B cell (primary cell): ENCODE results near the gene TBC1D17. TPM values are rescaled to one million over a fixed set of nuclear protein-coding genes. Genes with fewer than 3 reads are reported as not detected.

Experiments
- ATAC-seq: fragments of 200-7000 bp; cut with Tn5 transposase; one replicate; pipeline ENCODE4 v1.10.0; 2021; ENCODE audit warnings: low read depth, mild to moderate bottlenecking, moderate number of reproducible peaks, moderate library complexity
- CTCF ChIA-PET: fragments of 350-600 bp; sonication (Branson Sonifier 250); formaldehyde crosslinking; loops from one replicate; lab custom pipeline; 2021; ENCODE audit warnings: antibody characterized with exemption, inconsistent platforms; lab: Charles Lee
- POLR2A ChIA-PET: fragments of 350-600 bp; sonication (Branson Sonifier 250); formaldehyde crosslinking; loops from one replicate; lab custom pipeline; 2021; ENCODE audit warnings: antibody characterized with exemption; lab: Charles Lee
- DNase-seq: peaks from one replicate; pipeline ENCODE4 v3.0.0; 2013
- H2AFZ ChIP-seq: 2 replicates; pipeline ENCODE4 v1.6.1; 2012; ENCODE audit warnings: mild to moderate bottlenecking, low read depth, low read length; ENCODE audit not compliant: insufficient read depth, poor library complexity, severe bottlenecking
- H3K27ac ChIP-seq, 2 donors: 1 replicate in 1 of 2; 2 replicates in 1 of 2; pipeline ENCODE4 v1.5.1; 2012 to 2013; ENCODE audit warnings: low read length in 2 of 2, mild to moderate bottlenecking in 2 of 2, moderate library complexity in 1 of 2
- H3K27me3 ChIP-seq, 4 experiments: fragments of 200-600 bp in 1 of 4; sonication (generic) in 1 of 4; replicated peaks in 1 of 4; 1 replicate in 2 of 4; 2 replicates in 2 of 4; pipeline versions ENCODE4 v1.6.1 to v1.7.0; 2013 to 2016; ENCODE audit warnings: low read length in 3 of 4, mild to moderate bottlenecking in 2 of 4, mixed read lengths in 1 of 4, moderate library complexity in 1 of 4; ENCODE audit not compliant: insufficient read depth in 4 of 4, control insufficient read depth in 3 of 4; ENCODE audit errors: control extremely low read depth in 1 of 4
- H3K36me3 ChIP-seq, 2 experiments: replicated peaks in 1 of 2; 1 replicate in 1 of 2; 2 replicates in 1 of 2; pipeline versions ENCODE4 v1.6.1 to v1.7.1; 2013; ENCODE audit warnings: low read length in 1 of 2; ENCODE audit not compliant: insufficient read depth in 2 of 2, control insufficient read depth in 1 of 2; ENCODE audit errors: control extremely low read depth in 1 of 2, extremely low read depth in 1 of 2
- H3K4me1 ChIP-seq, 2 donors: fragments of 200-600 bp in 1 of 2; sonication (generic) in 1 of 2; 1 replicate in 1 of 2; 2 replicates in 1 of 2; pipeline versions ENCODE4 v1.5.1 to v1.6.1; 2013 to 2017; ENCODE audit warnings: low read length in 2 of 2; ENCODE audit not compliant: control insufficient read depth in 2 of 2, insufficient read depth in 2 of 2
- H3K4me2 ChIP-seq: replicated peaks from 2 replicates; pipeline ENCODE3; 2012; ENCODE audit warnings: mild to moderate bottlenecking, low read depth, low read length; ENCODE audit not compliant: poor library complexity, severe bottlenecking
- H3K4me3 ChIP-seq, 5 experiments: fragments of 200-600 bp in 1 of 5; sonication (generic) in 1 of 5; 1 replicate in 3 of 5; 2 replicates in 2 of 5; pipeline versions ENCODE4 v1.5.1 to v1.7.0; 2011 to 2016; ENCODE audit warnings: low read length in 4 of 5, mild to moderate bottlenecking in 4 of 5, low read depth in 2 of 5, control low read depth in 1 of 5, moderate library complexity in 1 of 5; ENCODE audit not compliant: insufficient read depth in 1 of 5; ENCODE audit errors: control extremely low read depth in 1 of 5, extremely low read depth in 1 of 5
- H3K79me2 ChIP-seq: fragments of 200-600 bp; sonication (generic); one replicate; pipeline ENCODE4 v1.6.0; 2016; ENCODE audit warnings: low read length; ENCODE audit not compliant: control insufficient read depth, insufficient read depth
- H3K9ac ChIP-seq: fragments of 200-600 bp; sonication (generic); 2 replicates; pipeline ENCODE4 v1.6.1; 2017; ENCODE audit warnings: mild to moderate bottlenecking, low read length, moderate library complexity
- H3K9me3 ChIP-seq, 3 donors: one replicate each; pipeline versions ENCODE4 v1.6.1 to v1.7.1; 2013; ENCODE audit warnings: low read length in 2 of 3; ENCODE audit not compliant: control insufficient read depth in 2 of 3, insufficient read depth in 1 of 3; ENCODE audit errors: control extremely low read depth in 1 of 3
- H4K20me1 ChIP-seq: 2 replicates; pipeline ENCODE4 v1.6.0; 2012; ENCODE audit warnings: mild to moderate bottlenecking, low read length; ENCODE audit not compliant: insufficient read depth, control insufficient read depth, poor library complexity, severe bottlenecking
- H3K27ac Mint-ChIP-seq: one replicate; pipeline ENCODE4 v1.8.0; 2021; ENCODE audit warnings: mixed read lengths
- H3K27me3 Mint-ChIP-seq: one replicate; pipeline ENCODE4 v1.8.0; 2021; ENCODE audit warnings: mixed read lengths
- H3K4me1 Mint-ChIP-seq: one replicate; pipeline ENCODE4 v1.8.0; 2021; ENCODE audit warnings: mixed read lengths
- H3K4me3 Mint-ChIP-seq: one replicate; pipeline ENCODE4 v1.8.0; 2021; ENCODE audit warnings: mixed read lengths
- H3K9me3 Mint-ChIP-seq: one replicate; pipeline ENCODE4 v1.8.0; 2022; ENCODE audit warnings: mixed read lengths; ENCODE audit not compliant: insufficient read depth
- CTCF ChIP-seq: fragments of 200-600 bp; IDR thresholded peaks from one replicate; pipeline ENCODE4 v1.8.0; 2022; ENCODE audit warnings: antibody characterized with exemption, mild to moderate bottlenecking
- EZH2 ChIP-seq: IDR thresholded peaks from 2 replicates; pipeline ENCODE4 v1.6.1; 2012; ENCODE audit warnings: borderline replicate concordance, low read depth, mild to moderate bottlenecking, moderate library complexity, low read length; ENCODE audit not compliant: insufficient read depth, poor library complexity, severe bottlenecking
- WGBS: methylation state at CpG from one replicate; pipeline ENCODE4 v1.1.5; 2013; ENCODE audit warnings: missing lambda C conversion rate; ENCODE audit not compliant: insufficient coverage; 5-methylcytosine and 5-hydroxymethylcytosine counted together
- intact Hi-C: fragments of 100-400 bp; cut with micrococcal nuclease; formaldehyde crosslinking; loops from one replicate; pipeline ENCODE4 v1.10.0; 2022
- polyA plus RNA-seq: library from polyadenylated mRNA; depleted of rRNA; stranded (reverse); fragments of >200 nt; gene quantifications from 2 replicates; pipeline ENCODE4 v1.2.3, GENCODE V29; 2012
- total RNA-seq, 2 donors: library from RNA; stranded (reverse); fragments of 120-200 nt in 1 of 2; gene quantifications; 1 replicate in 1 of 2; 2 replicates in 1 of 2; pipeline versions ENCODE4 v1.2.3 to v1.2.4, GENCODE V29; 2013 to 2022

The TBC1D17 gene
- total and polyA plus RNA-seq, 2 donors (not counting 1 experiment from before 2014, with no cell fraction given): 85.7 to 98.7 TPM

GRCh38 chr19:49858088-49858985 lies 19.2 kb upstream of the TBC1D17 start:
- Histone ChIP-seq H3K9me3 (no peaks in the 10 kb centered on the region), H3K36me3 (peaks cover 0 to 65% of the 10 kb centered on the region in 2 experiments), H3K27ac (no peak overlapping the region), H2AFZ (no peak overlapping the region), H3K9ac (no peak overlapping the region), H3K4me3 (no peak overlapping the region), H4K20me1 (peaks cover 89% of the 10 kb centered on the region), H3K79me2 (peaks cover 17% of the 10 kb centered on the region), H3K4me1 (peaks cover 6 to 8% of the 10 kb centered on the region in 2 donors), H3K4me2 (no peak overlapping the region), H3K27me3 (no peaks in the 10 kb centered on the region)
- intact Hi-C loops: no loop called here
- ATAC-seq (no peak), DNase-seq (peak; percentile 36)
- no peaks in the 10 kb centered on the region for H3K9me3 Mint-ChIP-seq
- POLR2A ChIA-PET: interaction anchor here (0.6 to 1.3 kb wide), 6 partner anchors 8 to 53 kb away, joined by 5 to 8 read pairs (median 7); partner anchors contain the start of gene PTOV1
- peaks cover 11% of the 10 kb centered on the region for H3K4me1 Mint-ChIP-seq
- no peak overlapping the region for H3K4me3 Mint-ChIP-seq
- no peak overlapping the region for H3K27ac Mint-ChIP-seq
- CTCF ChIA-PET: no interaction called here
- no peaks in the 10 kb centered on the region for H3K27me3 Mint-ChIP-seq
- WGBS: 97% methylated on average over 36 of the region's 37 CpGs
- TF ChIP-seq EZH2 (no peak), CTCF (no peak)
